ENCODE data around the gene COX6A1. TPM values are rescaled to one million over a fixed set of nuclear protein-coding genes. Genes with fewer than 3 reads are reported as not detected.

COX6A1 gene
- polyA plus RNA-seq, 1 experiment: 414 TPM

DNA sequence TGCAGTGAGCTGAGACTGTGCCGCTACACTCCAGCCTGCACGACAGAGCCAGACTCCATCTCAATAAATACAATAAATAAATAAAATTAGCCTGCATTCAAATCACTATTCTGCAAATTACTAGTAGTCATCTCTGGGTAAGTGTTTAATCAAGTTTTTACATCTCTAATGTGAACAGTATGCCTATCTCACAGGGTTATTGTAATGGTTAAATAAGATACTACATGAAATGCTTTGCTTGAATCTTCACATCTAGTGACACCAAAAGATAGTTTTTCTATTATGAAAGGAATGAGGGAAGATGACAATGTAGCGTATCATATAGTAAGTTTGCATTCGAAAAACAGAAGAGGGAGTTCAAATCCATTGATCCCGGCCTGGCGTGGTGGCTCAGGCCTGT lies 29.5 kb downstream of the COX6A1 start:
- Histone ChIP-seq H3K27me3 (ENCODE audit: control insufficient read depth, insufficient read depth, low read length) (no peaks in the 10 kb centered on the region), H3K4me3 (ENCODE audit: low read depth, low read length) (no peak overlapping the region), H3K27ac (ENCODE audit: low read depth, low read length) (no peak overlapping the region), H3K9me3 (ENCODE audit: control insufficient read depth, insufficient read depth, low read length) (no peaks in the 10 kb centered on the region; the same call in 1 of the 2 replicates)
- DNase-seq (ENCODE audit: low read depth, low spot score): no peak
- POLR2A ChIA-PET: interaction anchor here (1.8 kb wide), 1 partner anchor 9 kb away, joined by 5 read pairs; no protein-coding TSS in a partner anchor
- no peak for TF ChIP-seq CTCF (IDR thresholded peaks at IDR 0.05; ENCODE audit: low read depth, low read length)
- CTCF ChIA-PET: interaction anchor here (0.6 to 2.4 kb wide), 9 partner anchors 7 to 225 kb away, joined by 3 to 10 read pairs (median 4); partner anchors contain the start of genes DYNLL1 and POP5

DNA sequence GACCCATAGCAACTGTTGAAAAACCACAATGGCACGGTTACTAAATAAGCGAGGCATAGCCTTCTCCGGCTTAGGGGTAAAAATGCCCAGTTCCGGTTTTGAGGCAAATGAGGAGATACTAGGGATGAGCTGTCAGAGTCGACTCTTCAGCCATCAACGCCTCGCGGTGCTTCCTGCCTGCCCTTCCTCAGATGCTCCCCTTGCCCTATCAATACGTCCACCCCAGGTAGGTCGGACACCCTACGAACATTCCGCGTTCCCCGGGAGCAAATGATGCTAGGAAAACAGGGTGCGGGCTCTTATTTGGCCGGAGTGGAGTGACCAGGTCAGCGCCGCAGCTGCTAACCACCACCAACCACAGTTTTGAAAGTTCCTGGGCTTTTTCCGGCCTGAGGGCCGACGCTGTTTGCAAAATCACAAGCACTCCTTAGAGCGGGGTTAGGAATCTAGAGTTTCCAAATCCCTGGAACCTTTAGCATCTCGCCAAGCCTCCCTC lies 30.5 kb downstream of the COX6A1 start:
- Histone ChIP-seq H3K4me3 (ENCODE audit: low read depth, low read length) (peak overlapping the region; percentile 93), H3K9me3 (ENCODE audit: control insufficient read depth, insufficient read depth, low read length) (no peaks in the 10 kb centered on the region; the same call in 1 of the 2 replicates), H3K27ac (ENCODE audit: low read depth, low read length) (peak overlapping the region; percentile 75), H3K27me3 (ENCODE audit: control insufficient read depth, insufficient read depth, low read length) (no peaks in the 10 kb centered on the region)
- TF ChIP-seq CTCF (IDR thresholded peaks at IDR 0.05; ENCODE audit: low read depth, low read length): no peak
- ChIA-PET POLR2A (interaction anchor here (0.7 to 1.8 kb wide), 5 partner anchors 10 to 889 kb away, joined by 3 to 6 read pairs (median 5); partner anchors contain the start of genes COQ5 and DYNLL1), CTCF (interaction anchor here (0.5 to 1.9 kb wide), 9 partner anchors 11 to 226 kb away, joined by 3 to 9 read pairs (median 4); partner anchors contain the start of gene SIRT4)
- DNase-seq (ENCODE audit: low read depth, low spot score): no peak

GRCh38 chr12:120468821-120469449 lies 31.0 kb downstream of the COX6A1 start:
- CTCF ChIA-PET: interaction anchor here (0.5 to 1.9 kb wide), 10 partner anchors 11 to 178 kb away, joined by 3 to 9 read pairs (median 4); partner anchors contain the start of gene SIRT4
- POLR2A ChIA-PET: interaction anchor here (0.7 to 1.8 kb wide), 5 partner anchors 11 to 889 kb away, joined by 3 to 6 read pairs (median 5); partner anchors contain the start of genes COQ5 and DYNLL1
- H3K9me3 ChIP-seq (ENCODE audit: control insufficient read depth, insufficient read depth, low read length): no peaks in the 10 kb centered on the region; the same call in 1 of the 2 replicates
- peak overlapping the region; percentile 93 for H3K4me3 ChIP-seq (ENCODE audit: low read depth, low read length)
- peak overlapping the region; percentile 75 for H3K27ac ChIP-seq (ENCODE audit: low read depth, low read length)
- 0 out of 2 replicates have a peak, but pooled peaks have one; percentile 7 for TF ChIP-seq CTCF (IDR thresholded peaks at IDR 0.05; ENCODE audit: low read depth, low read length)
- H3K27me3 ChIP-seq (ENCODE audit: control insufficient read depth, insufficient read depth, low read length): no peaks in the 10 kb centered on the region
- no peak for DNase-seq (ENCODE audit: low read depth, low spot score)

- Histone ChIP-seq H3K27me3 (ENCODE audit: control insufficient read depth, insufficient read depth, low read length) (no peaks in the 10 kb centered on the region), H3K9me3 (ENCODE audit: control insufficient read depth, insufficient read depth, low read length) (no peaks in the 10 kb centered on the region; the same call in 1 of the 2 replicates), H3K27ac (ENCODE audit: low read depth, low read length) (peak within 1 kb of the TSS; percentile 75), H3K4me3 (ENCODE audit: low read depth, low read length) (peak within 1 kb of the TSS; percentile 93)
- DNase-seq (ENCODE audit: low read depth, low spot score): peak; percentile 93
- CTCF ChIA-PET: interaction anchor here (0.5 to 1.9 kb wide), 18 partner anchors 10 to 268 kb away, joined by 3 to 11 read pairs (median 4); partner anchors contain the start of gene SIRT4
- peak; percentile 88 for TF ChIP-seq CTCF (IDR thresholded peaks at IDR 0.05; ENCODE audit: low read depth, low read length)
- POLR2A ChIA-PET: interaction anchor here (0.7 to 1.8 kb wide), 3 partner anchors 11 to 59 kb away, joined by 3 to 5 read pairs (median 3); partner anchors contain the start of genes COQ5 and DYNLL1
These were observed 31.7 kb downstream of the COX6A1 start, which contains the start of gene SRSF9 for GRCh38 chr12:120469450-120470149. SRSF9 (minus strand) TSS chr12:120469748; CDS start chr12:120469609, 139 bp downstream.
